GM19043 (cell line): Measurements from ENCODE around the gene UPK1B.
"Not testable (repeated sequence)": the region's sequence is repeated elsewhere in the genome, so short reads cannot be mapped to it uniquely, and the experiment has no call there.

Source experiments
- ATAC-seq: cut with Tn5 transposase; IDR thresholded peaks from one replicate; pipeline ENCODE4 v1.9.1; 2021; ENCODE audit warnings: low read depth; ENCODE audit not compliant: unreplicated experiment

The UPK1B gene

DNA sequence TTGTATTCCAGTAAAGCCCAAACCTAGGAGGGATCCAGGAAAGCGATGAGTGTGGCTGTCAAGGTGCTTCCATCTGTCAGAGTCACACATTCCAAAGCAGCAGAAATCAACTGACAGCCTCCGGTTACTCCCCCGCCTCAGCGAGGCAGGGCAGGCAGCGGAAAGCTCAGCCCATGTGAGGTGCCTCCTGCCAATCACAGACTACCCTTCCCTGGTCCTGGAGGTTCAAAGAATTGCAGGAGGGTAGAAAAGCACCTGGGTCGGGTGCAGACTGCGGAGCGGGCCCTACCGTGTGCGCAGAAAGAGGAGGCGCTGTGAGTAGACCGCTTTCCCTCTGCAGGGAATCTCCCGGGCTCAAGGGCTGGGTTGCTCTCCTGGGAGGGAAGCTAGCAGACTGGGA lies at the start of gene UPK1B:
TSS of gene UPK1B (plus strand) at position 274 of the 400 bp plus-strand sequence. CDS start 13,144 bp downstream, outside the sequence.
- ATAC-seq, result no peak

DNA sequence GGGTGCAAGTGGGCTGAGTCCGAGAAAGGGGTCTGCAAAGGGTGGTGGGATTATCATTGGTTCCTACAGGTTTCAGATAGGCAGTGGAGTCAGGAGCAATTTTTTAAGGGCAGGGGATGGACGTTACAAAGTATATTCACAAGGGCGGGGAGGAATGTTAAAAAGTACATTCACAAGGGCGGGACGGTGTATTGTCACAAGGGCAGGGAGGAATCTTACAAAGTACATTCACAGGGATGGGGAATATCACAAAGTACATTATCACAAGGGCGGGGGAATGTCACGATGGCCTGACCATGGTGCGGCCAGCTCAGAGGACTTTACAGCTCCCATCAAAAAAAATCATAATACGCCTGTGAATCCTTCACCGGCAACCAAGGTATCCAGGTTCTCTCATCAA lies 48.1 kb upstream of the UPK1B start:
- ATAC-seq, result no peak

DNA sequence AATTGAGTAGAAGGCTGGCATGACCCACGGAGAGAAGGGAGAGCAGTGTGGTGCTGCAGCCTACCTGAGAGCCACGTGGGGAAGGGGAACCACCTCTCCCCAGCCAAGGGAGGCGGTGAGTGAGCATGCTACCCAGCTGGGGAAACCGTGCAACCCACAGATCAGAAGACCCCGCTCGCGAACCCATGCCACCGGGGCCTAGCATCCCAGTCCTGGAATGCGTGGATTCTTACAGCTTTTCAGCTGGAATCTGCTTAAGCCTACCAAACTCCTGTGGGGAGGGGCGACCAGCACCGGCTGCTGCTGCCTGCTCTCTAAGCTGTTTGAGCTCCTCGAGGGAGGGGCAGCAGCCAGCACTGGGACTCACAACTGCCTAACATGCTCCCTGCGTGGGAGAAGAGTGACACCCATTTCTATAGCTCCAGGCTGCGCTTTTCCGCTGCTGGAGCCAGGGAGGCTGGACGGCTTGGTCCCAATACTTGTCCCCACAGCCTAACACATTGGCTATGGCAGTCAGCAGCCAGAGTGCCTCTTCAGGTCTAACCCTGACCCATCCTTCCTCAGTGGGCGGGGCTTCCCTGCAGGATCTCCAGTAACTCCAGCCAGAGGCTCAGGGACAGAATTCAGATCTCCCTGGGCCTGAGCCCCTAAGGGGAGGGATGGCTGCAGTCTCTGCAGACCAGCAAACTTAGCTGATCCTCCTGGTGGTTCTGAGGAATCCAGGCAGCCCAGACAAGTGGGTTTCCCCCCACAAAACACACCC lies 47.5 kb upstream of the UPK1B start:
- ATAC-seq, result no peak

DNA sequence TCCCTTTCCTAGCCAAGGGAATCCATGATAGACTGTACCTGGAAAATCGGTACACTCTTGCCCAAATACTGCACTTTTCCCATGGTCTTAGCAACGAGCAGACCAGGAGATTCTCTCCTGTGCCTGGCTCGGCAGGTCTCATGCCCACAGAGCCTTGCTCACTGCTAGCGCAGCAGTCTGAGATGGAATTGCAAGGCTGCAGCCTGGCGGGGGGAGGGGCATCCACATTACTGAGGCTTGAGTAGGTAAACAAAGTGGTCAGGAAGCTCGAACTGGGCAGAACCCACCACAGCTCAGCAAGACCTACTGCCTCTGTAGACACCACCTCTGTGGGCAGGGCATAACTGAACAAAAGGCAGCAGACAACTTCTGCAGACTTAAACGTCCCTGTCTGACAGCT lies 43.1 kb upstream of the UPK1B start:
- ATAC-seq, result not testable (repeated sequence)

DNA sequence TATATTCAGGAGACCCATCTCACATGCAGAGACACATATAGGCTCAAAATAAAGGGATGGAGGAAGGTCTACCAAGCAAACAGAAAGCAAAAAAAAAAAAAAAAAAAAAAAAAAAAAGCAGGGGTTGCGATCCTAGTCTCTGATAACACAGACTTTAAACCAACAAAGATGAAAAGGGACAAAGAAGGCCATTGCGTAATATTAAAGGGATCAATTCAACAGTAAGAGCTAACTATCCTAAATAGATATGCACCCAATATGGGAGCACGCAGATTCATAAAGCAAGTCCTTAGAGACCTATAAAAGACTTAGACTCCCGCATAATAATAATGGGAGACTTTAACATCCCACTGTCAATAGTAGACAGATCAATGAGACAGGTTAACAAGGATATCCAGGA lies 41.1 kb upstream of the UPK1B start:
- not testable (repeated sequence) for ATAC-seq

GRCh38 chr3:119139360-119139759 lies 34.0 kb upstream of the UPK1B start:
- ATAC-seq, result not testable (repeated sequence)

DNA sequence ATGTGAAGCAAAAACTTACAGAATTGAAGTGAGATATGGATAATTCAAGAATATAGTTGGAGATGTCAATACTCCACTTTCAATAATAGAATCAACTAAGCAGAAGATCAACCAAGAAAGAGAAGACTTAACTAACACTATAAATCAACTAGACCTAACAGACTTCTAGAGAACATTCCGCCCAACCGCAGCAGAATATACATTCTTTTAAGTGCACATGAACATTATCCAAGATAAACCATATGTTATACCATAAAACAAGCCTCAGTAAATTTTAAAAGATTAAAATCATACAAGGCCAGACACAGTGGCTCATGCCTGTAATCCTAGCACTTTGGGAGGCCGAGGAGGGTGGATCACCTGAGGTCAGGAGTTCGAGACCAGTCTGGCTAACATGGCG lies 32.9 kb upstream of the UPK1B start:
- no peak for ATAC-seq

DNA sequence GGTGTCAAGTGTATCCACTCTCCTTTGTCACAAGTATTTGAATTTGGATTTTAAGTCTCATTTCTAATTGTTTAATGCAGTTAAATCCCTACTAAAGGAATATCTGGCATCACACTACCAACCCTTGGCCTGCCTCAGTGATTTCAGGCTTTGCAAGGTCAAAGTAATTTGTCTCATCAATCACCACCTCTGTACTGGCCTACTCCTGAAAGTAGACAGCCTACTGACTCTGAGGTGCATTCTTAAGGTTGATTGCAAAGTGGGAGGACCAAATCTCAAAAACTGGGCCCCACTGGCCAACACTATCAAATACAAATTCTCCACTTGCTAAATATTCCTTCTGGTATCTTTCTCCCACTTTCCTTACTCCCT lies 28.3 kb upstream of the UPK1B start:
- ATAC-seq, result no peak

GRCh38 chr3:119145500-119146167 lies 27.8 kb upstream of the UPK1B start, which contains the start of gene TEX55:
Gene TEX55, plus strand, starts transcription at chr3:119146165. Its CDS starts 25 bp downstream, at chr3:119146190.
- no peak for ATAC-seq

DNA sequence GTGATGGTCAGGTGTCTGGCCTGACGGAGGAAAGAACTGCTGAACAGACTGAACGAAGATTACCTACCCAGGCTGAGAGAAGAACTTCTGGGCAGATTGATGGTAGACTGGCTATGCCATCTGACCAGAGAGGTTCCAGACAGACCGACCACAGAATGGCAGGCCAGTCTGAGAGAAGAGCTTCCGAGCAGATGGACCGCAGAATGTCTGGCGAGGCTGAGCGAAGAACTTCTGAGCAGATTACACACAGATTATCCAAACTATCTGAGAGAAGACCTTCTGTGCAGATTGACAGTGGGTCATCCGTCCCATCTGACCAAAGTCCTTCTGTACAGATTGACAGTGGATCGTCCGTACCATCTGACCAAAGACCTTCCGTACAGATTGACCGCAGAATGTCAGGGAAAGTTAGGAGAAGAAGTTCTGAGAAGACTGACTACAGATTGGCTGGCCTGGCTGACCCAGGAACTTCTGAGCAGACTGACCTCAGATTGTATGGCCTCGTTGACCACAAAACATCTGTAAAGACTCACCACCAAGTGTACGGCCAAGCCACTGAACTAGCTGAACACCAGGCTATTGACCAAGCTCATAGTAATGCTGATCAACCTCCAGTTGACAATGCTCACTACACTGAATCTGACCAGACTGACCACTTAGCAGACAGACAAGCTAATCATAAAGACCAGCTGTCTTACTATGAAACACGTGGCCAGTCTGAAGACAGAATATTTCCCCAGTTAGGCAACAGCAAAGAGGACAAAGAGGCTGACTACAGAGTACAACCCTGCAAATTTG lies 26.6 kb upstream of the UPK1B start:
- ATAC-seq, result no peak

- ATAC-seq, result no peak
Measured at GRCh38 chr3:119147494-119147893, 25.9 kb upstream of the UPK1B start.

DNA sequence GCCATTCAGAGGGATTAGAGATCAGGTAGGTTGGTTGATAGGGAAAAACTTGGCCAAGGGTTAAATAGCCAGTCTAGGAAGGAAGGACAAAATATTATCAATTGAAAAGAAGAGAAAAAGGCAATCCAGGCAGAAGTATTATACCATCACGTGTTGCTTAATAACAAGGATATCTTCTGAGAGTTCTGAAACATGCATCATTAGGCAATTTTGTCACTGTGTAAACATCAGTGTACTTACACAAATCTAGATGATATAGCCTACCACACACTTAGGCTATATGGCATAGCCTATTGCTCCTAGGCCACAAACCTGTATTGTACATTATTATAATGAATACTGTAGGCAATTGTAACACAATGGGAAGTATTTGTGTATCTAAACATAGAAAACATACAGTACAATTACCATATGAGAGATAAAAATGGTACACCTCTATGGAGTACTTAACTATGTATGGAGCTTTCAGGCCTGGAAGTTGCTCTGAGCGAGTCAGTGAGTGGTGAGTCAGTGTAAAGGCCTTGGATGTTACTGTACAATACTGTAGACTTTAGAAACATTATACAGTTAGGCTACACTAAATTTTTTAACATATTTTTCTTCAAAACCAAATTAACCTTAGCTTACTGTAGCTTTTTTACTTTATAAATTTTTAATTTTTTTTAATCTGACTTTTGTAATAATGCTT lies 24.8 kb upstream of the UPK1B start:
- ATAC-seq, result no peak

DNA sequence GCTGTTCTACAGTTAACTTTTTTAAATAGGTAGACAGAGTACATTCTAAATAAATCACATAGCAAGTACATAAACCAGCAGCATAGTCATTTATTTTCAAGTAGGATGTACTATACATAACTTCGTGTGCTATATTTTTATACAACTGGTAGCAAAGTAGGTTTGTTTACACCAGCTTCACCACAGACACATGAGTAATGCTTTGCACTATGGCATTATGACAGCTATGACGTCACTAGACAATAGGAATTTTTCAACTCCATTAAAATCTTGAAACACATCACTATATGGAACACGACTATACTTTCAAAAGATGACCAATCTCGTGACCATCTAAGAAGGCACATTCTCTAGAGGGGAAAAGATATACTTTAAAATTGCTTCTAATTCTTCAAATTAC lies 23.9 kb upstream of the UPK1B start:
- no peak for ATAC-seq

DNA sequence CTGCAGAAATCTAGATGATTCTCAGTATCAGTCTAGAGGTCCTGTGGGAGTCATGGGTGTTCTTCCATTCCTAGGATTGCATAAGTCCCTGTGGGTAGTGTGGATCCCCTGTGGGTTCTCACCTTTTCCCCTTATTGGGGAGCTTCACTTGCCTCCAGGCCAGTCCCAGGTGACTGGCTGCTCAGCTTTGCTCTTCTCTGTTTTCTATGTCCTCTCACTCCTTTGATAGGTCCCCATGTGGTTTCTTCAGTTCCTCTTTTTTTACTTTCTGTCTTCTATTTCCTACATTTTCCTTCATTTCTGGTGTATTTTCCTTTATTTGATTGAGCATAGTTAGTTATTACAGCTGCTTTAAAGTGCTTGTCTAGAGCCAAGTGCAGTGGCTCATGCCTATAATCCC lies 16.5 kb upstream of the UPK1B start:
- no peak for ATAC-seq

DNA sequence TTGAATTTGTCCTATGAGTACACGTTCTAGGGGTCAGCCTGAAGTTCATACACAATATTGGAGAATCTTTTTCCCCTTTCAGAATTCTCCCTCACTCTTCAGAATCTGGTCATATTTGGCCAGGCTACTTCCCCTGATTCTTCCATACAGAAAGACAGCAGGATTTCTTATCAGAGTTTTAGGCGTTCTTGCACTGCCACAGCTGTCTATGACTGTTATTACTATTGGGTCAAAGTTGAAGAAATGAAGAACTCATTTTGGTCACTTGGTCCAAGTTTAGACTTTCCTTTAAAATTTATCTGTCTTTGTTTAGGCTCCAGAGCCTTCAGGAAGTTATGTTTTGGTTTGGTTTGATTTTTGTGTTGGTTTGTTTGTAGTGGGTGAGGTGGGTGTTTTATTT lies 15.4 kb upstream of the UPK1B start:
- no peak for ATAC-seq

DNA sequence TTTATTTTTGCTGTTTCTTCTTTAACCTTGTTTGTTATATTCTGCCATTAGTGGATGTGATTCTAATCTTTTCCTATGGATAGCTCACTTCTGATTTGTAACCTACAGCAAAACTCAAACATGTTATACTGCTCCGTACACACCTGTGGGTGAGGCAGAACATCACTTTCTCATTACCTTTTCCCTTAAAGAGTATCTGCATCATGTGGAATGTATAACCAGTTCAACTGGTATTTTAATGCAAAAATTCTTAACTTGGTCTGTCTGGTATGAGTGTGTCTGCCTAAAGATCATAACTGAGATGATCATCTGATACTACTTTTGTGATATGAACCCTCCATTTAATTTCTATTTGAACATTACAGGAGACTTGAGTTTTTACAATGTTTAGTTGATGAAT lies 13.0 kb upstream of the UPK1B start:
- ATAC-seq, result no peak

- ATAC-seq, result no peak
Measured at GRCh38 chr3:119160815-119161214, 12.6 kb upstream of the UPK1B start.

GRCh38 chr3:119161240-119161639 lies 12.2 kb upstream of the UPK1B start:
- ATAC-seq, result no peak

- not testable (repeated sequence) for ATAC-seq
Measured at GRCh38 chr3:119164745-119165144, 8.7 kb upstream of the UPK1B start.

DNA sequence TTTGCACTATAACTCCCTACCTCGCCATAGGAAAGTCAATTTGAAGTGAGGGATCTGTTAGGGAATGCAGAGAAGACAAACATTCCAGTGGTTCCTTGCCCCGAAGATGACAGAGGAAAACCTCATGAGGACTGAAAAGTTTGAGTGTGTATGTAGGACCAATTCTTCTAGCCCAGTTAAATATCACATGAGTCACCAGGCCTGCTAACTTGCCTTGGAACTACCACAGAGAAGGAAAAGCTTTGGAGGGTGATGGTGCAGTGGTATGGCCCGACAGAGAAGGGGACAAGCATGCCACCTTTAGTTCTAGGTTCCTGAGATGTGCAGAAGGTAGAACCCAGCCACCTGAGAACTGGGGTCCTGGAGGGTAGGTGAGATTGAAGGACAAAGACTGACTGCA lies 2.6 kb upstream of the UPK1B start:
- no peak for ATAC-seq
